ENCODE data around the gene CDKAL1. TPM values are rescaled to one million over a fixed set of nuclear protein-coding genes. Genes with fewer than 3 reads are reported as not detected.

Gene CDKAL1
- total RNA-seq, 1 donor from 2014 or later, result 13.4 TPM

- H3K27me3 ChIP-seq (ENCODE audit: control insufficient read depth, insufficient read depth, low read length), result no peaks in the 10 kb centered on the region
- no peaks in the 10 kb centered on the region for H3K36me3 ChIP-seq (ENCODE audit: control insufficient read depth, insufficient read depth, low read length)
- FAIRE-seq (peak; percentile 13), DNase-seq (ENCODE audit: low read depth) (no peak)
- no peak overlapping the region for H3K4me3 ChIP-seq (ENCODE audit: low read depth, low read length)
- no peak for TF ChIP-seq CTCF (IDR thresholded peaks at IDR 0.05; ENCODE audit: insufficient read depth, low read length, severe bottlenecking)
Observed at GRCh38 chr6:20705741-20706140, 171.5 kb downstream of the CDKAL1 start.

GRCh38 chr6:20706238-20706938, 172.1 kb downstream of the CDKAL1 start:
- H3K36me3 ChIP-seq (ENCODE audit: control insufficient read depth, insufficient read depth, low read length), result no peaks in the 10 kb centered on the region
- H3K27me3 ChIP-seq (ENCODE audit: control insufficient read depth, insufficient read depth, low read length), result no peaks in the 10 kb centered on the region
- H3K4me3 ChIP-seq (ENCODE audit: low read depth, low read length), result no peak overlapping the region
- no peak for TF ChIP-seq CTCF (IDR thresholded peaks at IDR 0.05; ENCODE audit: insufficient read depth, low read length, severe bottlenecking)
- DNase-seq (ENCODE audit: low read depth) (peak; percentile 75), FAIRE-seq (no peak)

GRCh38 chr6:20706939-20707485, 172.8 kb downstream of the CDKAL1 start:
- H3K36me3 ChIP-seq (ENCODE audit: control insufficient read depth, insufficient read depth, low read length), result no peaks in the 10 kb centered on the region
- no peak for DNase-seq (ENCODE audit: low read depth)
- no peaks in the 10 kb centered on the region for H3K27me3 ChIP-seq (ENCODE audit: control insufficient read depth, insufficient read depth, low read length)
- FAIRE-seq, result no peak
- TF ChIP-seq CTCF (IDR thresholded peaks at IDR 0.05; ENCODE audit: insufficient read depth, low read length, severe bottlenecking), result no peak
- H3K4me3 ChIP-seq (ENCODE audit: low read depth, low read length), result no peak overlapping the region

GRCh38 chr6:20707870-20708269, 173.6 kb downstream of the CDKAL1 start:
- DNase-seq (ENCODE audit: low read depth), result no peak
- Histone ChIP-seq H3K36me3 (ENCODE audit: control insufficient read depth, insufficient read depth, low read length) (no peaks in the 10 kb centered on the region), H3K27me3 (ENCODE audit: control insufficient read depth, insufficient read depth, low read length) (no peaks in the 10 kb centered on the region), H3K4me3 (ENCODE audit: low read depth, low read length) (no peak overlapping the region)
- FAIRE-seq, result no peak
- no peak for TF ChIP-seq CTCF (IDR thresholded peaks at IDR 0.05; ENCODE audit: insufficient read depth, low read length, severe bottlenecking)

- no peak for TF ChIP-seq CTCF (IDR thresholded peaks at IDR 0.05; ENCODE audit: insufficient read depth, low read length, severe bottlenecking)
- DNase-seq (ENCODE audit: low read depth), result peak; percentile 71
- H3K4me3 ChIP-seq (ENCODE audit: low read depth, low read length), result no peak overlapping the region
- no peaks in the 10 kb centered on the region for H3K27me3 ChIP-seq (ENCODE audit: control insufficient read depth, insufficient read depth, low read length)
- H3K36me3 ChIP-seq (ENCODE audit: control insufficient read depth, insufficient read depth, low read length), result no peaks in the 10 kb centered on the region
- no peak for FAIRE-seq
Observed at GRCh38 chr6:20708367-20709124, 174.3 kb downstream of the CDKAL1 start.
